VCaP (cell line): ENCODE results near the gene CCDC116.
"Not testable (repeated sequence)": the region's sequence is repeated elsewhere in the genome, so short reads cannot be mapped to it uniquely, and the experiment has no call there.

ENCODE experiments used
- H3K27ac ChIP-seq: fragments of 450-650 bp; 2 replicates; pipeline ENCODE4 v1.5.1; 2017
- TF ChIP-seq, protein P1 (sequence below): fragments of 450-650 bp; conservative IDR thresholded peaks from 2 replicates; pipeline ENCODE4 v1.5.1; 2017; ENCODE audit warnings: mild to moderate bottlenecking, moderate library complexity

Gene CCDC116

DNA sequence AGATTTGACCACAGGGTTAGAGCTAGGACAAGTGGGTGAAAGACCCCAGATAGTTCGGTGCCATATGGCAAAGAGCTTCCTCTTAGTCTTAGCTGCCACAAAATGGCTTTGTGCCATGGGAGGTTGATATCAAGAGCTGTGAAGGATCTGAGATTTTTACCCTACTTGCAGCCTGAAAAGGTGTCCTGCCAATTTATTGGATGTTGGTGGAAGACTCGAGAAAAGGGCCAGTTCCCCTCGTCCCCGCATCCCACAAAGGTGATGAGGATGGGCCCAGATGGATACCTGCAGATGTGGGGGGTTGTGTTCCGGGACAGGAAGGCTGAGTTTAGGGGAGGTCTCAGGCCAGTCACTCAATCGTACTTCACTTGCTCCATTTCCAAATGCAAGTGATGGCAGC, 30.0 kb upstream of the CCDC116 start:
- no peak overlapping the region for H3K27ac ChIP-seq
- TF ChIP-seq, protein P1, sequence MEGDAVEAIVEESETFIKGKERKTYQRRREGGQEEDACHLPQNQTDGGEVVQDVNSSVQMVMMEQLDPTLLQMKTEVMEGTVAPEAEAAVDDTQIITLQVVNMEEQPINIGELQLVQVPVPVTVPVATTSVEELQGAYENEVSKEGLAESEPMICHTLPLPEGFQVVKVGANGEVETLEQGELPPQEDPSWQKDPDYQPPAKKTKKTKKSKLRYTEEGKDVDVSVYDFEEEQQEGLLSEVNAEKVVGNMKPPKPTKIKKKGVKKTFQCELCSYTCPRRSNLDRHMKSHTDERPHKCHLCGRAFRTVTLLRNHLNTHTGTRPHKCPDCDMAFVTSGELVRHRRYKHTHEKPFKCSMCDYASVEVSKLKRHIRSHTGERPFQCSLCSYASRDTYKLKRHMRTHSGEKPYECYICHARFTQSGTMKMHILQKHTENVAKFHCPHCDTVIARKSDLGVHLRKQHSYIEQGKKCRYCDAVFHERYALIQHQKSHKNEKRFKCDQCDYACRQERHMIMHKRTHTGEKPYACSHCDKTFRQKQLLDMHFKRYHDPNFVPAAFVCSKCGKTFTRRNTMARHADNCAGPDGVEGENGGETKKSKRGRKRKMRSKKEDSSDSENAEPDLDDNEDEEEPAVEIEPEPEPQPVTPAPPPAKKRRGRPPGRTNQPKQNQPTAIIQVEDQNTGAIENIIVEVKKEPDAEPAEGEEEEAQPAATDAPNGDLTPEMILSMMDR: no peak

DNA sequence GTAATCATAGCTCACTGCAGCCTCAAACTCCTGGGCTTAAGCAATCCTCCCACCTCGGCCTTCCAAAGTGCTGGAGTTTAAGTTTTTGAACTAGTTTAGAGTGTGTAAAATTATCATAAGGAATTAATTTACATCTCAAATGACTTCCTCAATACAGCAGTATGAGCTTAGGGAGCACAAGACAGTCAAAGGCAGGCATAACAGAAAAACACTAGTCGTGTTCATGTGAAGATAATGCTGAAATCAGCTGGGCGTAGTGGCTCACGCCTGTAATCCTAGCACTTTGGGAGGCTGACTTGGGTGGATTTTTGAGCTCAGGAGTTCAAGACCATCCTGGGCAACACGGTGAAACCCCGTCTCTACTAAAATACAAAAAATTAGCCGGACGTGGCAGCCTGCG, 28.6 kb upstream of the CCDC116 start:
- TF ChIP-seq, protein P1: no peak
- H3K27ac ChIP-seq: no peak overlapping the region; the same call in 1 of the 2 replicates

DNA sequence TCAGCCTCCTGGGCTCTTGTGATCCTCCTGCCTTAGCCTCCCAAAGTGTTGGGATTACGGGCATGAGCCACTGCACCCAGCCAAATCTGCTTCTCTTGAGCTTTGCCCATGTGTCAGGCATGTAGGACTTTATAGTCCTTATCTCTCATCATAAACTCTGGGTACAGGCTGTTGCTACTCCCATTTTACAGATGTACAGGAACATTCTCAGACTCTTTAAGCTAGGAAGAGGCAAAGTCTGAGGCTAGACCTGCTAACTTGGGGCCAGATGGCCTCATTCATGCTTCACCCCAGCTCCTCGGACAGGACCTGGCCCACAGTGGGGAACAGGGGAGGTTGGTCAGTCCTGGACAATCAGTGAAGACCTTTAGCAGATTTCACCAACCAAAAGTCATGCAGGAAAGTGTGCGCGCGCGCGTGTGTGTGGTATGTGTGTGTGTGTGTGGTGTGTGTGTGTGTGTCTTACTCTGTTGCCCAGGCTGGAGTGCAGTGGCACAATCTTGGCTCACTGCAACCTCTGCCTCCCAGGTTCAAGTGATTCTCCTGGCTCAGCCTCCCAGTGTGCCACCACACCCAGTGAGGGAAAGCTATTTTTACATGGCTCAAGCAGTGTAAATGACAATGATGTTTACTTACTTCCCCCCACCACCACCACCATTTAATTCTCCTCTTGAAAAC, 26.5 kb upstream of the CCDC116 start:
- no peak overlapping the region for H3K27ac ChIP-seq
- TF ChIP-seq, protein P1: no peak

DNA sequence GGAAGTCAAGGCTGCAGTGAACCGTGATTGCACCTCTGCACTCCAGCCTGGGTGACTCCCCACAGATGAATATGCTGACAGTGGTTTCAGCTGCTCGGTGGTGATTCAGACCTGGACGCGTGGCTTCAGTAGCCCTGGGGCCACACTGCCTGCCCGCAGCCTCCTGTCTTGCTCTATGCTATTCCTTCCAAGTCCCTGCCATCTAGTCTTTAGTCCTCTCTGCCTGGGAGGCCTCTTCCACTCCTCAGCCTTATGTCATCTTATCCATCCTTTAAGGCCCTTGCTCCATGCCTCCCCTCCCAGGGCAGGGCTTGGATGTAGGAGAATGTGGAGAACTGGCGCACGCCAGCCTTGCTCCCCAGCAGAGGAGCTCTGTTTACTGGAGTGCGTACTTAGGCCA, 25.8 kb upstream of the CCDC116 start:
- H3K27ac ChIP-seq: no peak overlapping the region
- TF ChIP-seq, protein P1: no peak

DNA sequence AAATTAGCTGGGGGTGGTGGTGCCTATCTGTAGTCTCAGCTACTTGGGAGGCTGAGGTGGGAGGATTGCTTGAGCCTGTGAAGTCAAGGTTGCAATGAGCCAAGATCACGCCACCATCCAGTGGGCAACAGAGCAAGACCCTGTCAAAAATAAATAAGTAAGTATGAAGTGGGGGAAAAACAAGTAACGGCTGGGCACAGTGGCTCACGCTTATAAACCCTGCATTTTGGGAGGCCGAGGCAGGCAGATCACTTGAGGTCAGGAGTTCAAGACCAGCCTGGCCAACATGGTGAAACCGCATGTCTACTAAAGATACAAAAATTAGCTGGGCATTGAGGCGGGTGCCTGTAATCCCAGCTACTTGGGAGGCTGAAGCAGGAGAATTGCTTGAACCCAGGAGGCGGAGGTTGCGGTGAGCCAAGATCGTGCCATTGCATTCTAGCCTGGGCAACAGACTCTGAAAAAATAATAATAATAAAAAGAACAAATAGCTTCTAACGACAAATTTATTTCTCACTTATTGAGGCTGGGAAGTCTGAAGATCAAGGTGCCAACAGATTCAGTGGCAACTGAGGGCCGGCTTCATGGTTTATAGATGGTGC, 22.9 kb upstream of the CCDC116 start:
- not testable (repeated sequence) for H3K27ac ChIP-seq

DNA sequence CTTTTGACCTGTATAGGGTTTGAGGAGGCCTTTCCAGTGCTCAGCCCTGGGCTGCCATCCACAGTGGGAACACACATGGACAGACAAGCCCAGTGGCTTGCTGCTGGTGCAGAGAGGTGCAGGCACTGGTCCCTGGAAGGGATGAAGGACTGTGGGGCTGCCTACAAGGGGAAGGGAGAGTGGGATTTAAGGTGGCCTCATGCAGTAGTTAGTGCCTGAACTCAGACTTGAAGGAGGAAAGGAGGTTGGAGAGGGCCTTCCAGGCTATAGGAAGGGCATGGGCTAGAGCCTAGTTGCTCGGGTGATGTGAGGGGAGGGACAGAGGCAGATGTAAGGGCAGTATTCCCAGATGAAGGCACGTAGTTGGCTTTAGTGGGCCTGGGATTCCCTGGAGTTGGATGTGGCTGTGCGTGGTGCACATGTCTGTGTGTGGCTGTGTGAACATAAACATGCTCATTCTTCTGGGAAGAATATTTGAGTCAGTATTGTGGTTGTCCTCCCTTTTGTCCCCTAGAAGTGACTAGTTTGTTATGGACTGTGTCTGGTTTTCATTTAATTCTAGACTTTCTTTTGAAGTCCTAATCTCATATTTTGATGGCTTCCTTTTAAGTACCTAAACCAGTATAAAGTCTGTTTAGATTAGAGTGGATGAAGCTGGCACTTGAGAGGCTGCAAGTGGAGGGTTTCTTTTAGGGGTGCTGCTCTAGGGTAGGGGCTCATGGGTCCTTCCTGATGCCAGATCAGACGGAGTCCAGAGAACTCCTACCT, 21.2 kb upstream of the CCDC116 start:
- TF ChIP-seq, protein P1: no peak
- H3K27ac ChIP-seq: no peak overlapping the region

DNA sequence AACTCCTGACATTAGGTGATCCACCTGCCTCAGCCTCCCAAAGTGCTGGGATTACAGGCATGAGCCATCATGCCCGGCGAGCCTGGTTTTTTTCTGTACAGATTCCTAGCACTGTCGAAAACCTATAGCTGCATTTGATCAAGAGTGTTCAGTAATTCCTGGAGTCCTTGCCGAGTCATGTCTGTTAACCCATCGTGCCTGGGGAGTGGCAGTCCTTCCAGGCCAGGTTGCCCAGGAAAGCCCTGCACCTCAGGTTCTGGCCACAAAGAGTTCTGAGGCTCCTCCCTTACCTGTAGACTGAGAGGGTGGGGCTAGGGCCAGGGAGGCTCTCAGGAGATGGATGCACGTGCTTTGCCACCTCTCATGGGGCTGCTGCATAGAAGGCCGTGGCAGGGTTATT, 19.7 kb upstream of the CCDC116 start:
- TF ChIP-seq, protein P1: no peak
- no peak overlapping the region for H3K27ac ChIP-seq
